AG10803 (cell line): ENCODE measurements around the gene MAP4.

Experiments used
- DNase-seq: peaks from one replicate; pipeline ENCODE4 v3.0.0; 2010; ENCODE audit warnings: low read depth
- H3K4me3 ChIP-seq: 2 replicates; pipeline ENCODE4 v1.5.1; 2011; ENCODE audit warnings: mild to moderate bottlenecking, low read length, control low read depth
- CTCF ChIP-seq: conservative IDR thresholded peaks from 2 replicates; pipeline ENCODE4 v1.5.1; 2011; ENCODE audit warnings: mild to moderate bottlenecking, low read length, control low read depth, inconsistent platforms

MAP4 gene

GRCh38 chr3:47877290-47877689 lies 138.9 kb downstream of the MAP4 start:
- DNase-seq: no peak
- no peak for TF ChIP-seq CTCF
- no peak overlapping the region for H3K4me3 ChIP-seq

GRCh38 chr3:47874913-47875312 lies 141.3 kb downstream of the MAP4 start:
- TF ChIP-seq CTCF: no peak
- H3K4me3 ChIP-seq: no peak overlapping the region
- DNase-seq: no peak

GRCh38 chr3:47874438-47874837 lies 141.8 kb downstream of the MAP4 start:
- no peak for DNase-seq
- no peak for TF ChIP-seq CTCF
- no peak overlapping the region for H3K4me3 ChIP-seq

- no peak for TF ChIP-seq CTCF
- no peak overlapping the region for H3K4me3 ChIP-seq
- DNase-seq: no peak
Measured at GRCh38 chr3:47872916-47873315, 143.3 kb downstream of the MAP4 start.

GRCh38 chr3:47871389-47871788 lies 144.8 kb downstream of the MAP4 start:
- no peak for TF ChIP-seq CTCF
- H3K4me3 ChIP-seq: no peak overlapping the region
- no peak for DNase-seq

GRCh38 chr3:47870702-47871260 lies 145.4 kb downstream of the MAP4 start:
- TF ChIP-seq CTCF: no peak
- no peak for DNase-seq
- H3K4me3 ChIP-seq: no peak overlapping the region

- TF ChIP-seq CTCF: no peak
- no peak for DNase-seq
- H3K4me3 ChIP-seq: no peak overlapping the region
Measured at GRCh38 chr3:47870156-47870555, 146.1 kb downstream of the MAP4 start.
